Transverse colon (tissue), 4 donors: ENCODE results near the gene RIC1. TPM values are rescaled to one million over a fixed set of nuclear protein-coding genes. Genes with fewer than 3 reads are reported as not detected.
"Not testable (repeated sequence)": the region's sequence is repeated elsewhere in the genome, so short reads cannot be mapped to it uniquely, and the experiment has no call there.

Experiments
- DNase-seq: peaks from one replicate; pipeline ENCODE4 v3.0.0-alpha.2; 2019
- H3K27ac ChIP-seq, 4 donors: fragments of 200-600 bp; sonication (generic); 2 replicates each; pipeline ENCODE4 v1.5.1; 2016 to 2018; ENCODE audit warnings: inconsistent platforms in 4 of 4
- H3K27me3 ChIP-seq: fragments of 200-600 bp; sonication (generic); 2 replicates; pipeline ENCODE4 v1.5.1; 2017; ENCODE audit warnings: inconsistent platforms
- H3K36me3 ChIP-seq, 4 donors: fragments of 200-600 bp; sonication (generic); 2 replicates each; pipeline ENCODE4 v1.5.1; 2017 to 2019; ENCODE audit warnings: inconsistent platforms in 4 of 4
- H3K4me1 ChIP-seq, 4 donors: fragments of 200-600 bp; sonication (generic); 2 replicates each; pipeline ENCODE4 v1.5.1; 2017 to 2020; ENCODE audit warnings: inconsistent platforms in 4 of 4
- H3K4me3 ChIP-seq, 4 donors: fragments of 200-600 bp; sonication (generic); 1 replicate in 1 of 4; 2 replicates in 3 of 4; pipeline versions ENCODE4 v1.5.1 to v1.6.1; 2017 to 2019; ENCODE audit warnings: inconsistent platforms in 4 of 4
- H3K9me3 ChIP-seq, 2 donors: fragments of 200-600 bp; sonication (generic); 2 replicates each; pipeline ENCODE4 v1.5.1; 2017 to 2019; ENCODE audit warnings: inconsistent platforms in 2 of 2
- CTCF ChIP-seq, 5 experiments: fragments of 200-600 bp in 3 of 5; fragments of 450-650 bp in 2 of 5; sonication (generic) in 3 of 5; IDR thresholded peaks; 1 replicate in 2 of 5; 2 replicates in 3 of 5; pipeline ENCODE4 v1.5.1; 2016 to 2017; ENCODE audit warnings: antibody characterized with exemption in 5 of 5, inconsistent platforms in 3 of 5, mild to moderate bottlenecking in 2 of 5, moderate library complexity in 1 of 5
- EP300 ChIP-seq: sonication (generic); formaldehyde crosslinking; IDR thresholded peaks from one replicate; pipeline ENCODE4 v1.6.1; 2017; ENCODE audit warnings: antibody characterized with exemption, low read depth
- POLR2A ChIP-seq: fragments of 450-650 bp; IDR thresholded peaks from one replicate; pipeline ENCODE4 v1.6.1; 2016; ENCODE audit warnings: antibody characterized with exemption, mild to moderate bottlenecking, moderate library complexity
- POLR2AphosphoS5 ChIP-seq, 3 donors: sonication (generic); formaldehyde crosslinking; IDR thresholded peaks; one replicate each; pipeline ENCODE4 v1.6.1; 2016; ENCODE audit warnings: antibody characterized with exemption in 3 of 3
- WGBS, 2 donors: methylation state at CpG; one replicate each; pipeline ENCODE4 v1.1.5; 2018; ENCODE audit warnings: low coverage in 1 of 2; 5-methylcytosine and 5-hydroxymethylcytosine counted together
- in situ Hi-C, 4 donors: fragments of 200-750 bp; cut with MboI; loops; one replicate each; pipeline versions ENCODE4 v1.15.0 to v1.15.1; 2017; ENCODE audit warnings: low sequenced_read_pairs in 3 of 4, low pct_ligation_motif_present in 1 of 4, low pct_unique_long_range_greater_than_20kb in 1 of 4
- intact Hi-C: fragments of 100-400 bp; cut with DNase I; formaldehyde crosslinking; loops from one replicate; pipeline ENCODE4 v1.15.1; 2023; ENCODE audit warnings: low total_unique reads
- total RNA-seq, 4 donors: library from RNA; depleted of rRNA; stranded (reverse); fragments of >200 nt; gene quantifications; one replicate each; pipeline ENCODE4 v1.1.0, GENCODE V29; 2016

RIC1 gene
- total RNA-seq, 4 donors from 2014 or later: 22.5 to 93.9 (median 42.8) TPM

DNA sequence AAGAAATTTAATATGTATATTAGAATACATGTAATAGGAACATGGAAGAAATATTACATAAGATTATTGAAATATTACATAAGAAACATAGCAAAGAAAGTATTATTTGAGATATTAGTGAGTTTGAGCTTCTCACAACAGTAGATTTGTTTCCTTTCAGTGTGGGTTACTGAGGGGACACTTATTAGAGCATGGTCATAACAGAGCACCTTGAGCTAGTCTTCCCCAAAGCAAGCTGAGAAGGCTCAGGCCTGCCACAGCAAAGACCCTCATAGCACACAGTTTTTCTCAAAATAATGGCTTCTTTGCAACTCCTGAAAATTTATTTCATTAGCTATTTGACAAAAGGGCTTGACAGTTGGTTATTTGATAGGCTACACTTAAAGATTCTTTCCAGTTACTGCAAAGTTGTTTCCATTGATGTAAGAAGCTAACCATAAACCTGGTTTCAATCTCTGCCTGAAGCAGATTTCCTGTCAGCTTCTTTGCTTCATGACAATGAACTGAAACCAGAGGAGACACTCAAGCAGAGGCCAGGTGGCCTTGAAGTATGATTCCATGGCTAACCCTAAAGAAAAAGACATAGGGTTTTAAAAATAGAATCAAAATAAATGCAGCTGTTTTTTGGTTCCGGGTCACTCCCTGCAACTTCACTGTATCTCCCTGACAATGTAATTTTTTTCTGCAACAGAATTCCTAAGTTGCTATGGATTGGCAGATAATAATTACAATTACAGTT lies 135.4 kb downstream of the RIC1 start:
- TF ChIP-seq EP300 (no peak), POLR2AphosphoS5 (IDR thresholded peaks at IDR 0.05) (no peak), POLR2A (no peak), CTCF (IDR thresholded peaks at IDR 0.05) (no peak)
- DNase-seq: no peak
- WGBS, 2 donors: 75% methylated on average over 1 of the region's 1 CpG
- Histone ChIP-seq H3K27me3 (no peaks in the 10 kb centered on the region), H3K36me3 (peaks cover 0 to 45% (median 11%) of the 10 kb centered on the region in 4 donors), H3K4me3 (no peak overlapping the region), H3K9me3 (no peaks in the 10 kb centered on the region), H3K4me1 (no peaks in the 10 kb centered on the region), H3K27ac (no peak overlapping the region)
- intact Hi-C loops: no loop called here
- in situ Hi-C loops: no loop called here

- DNase-seq: no peak
- Histone ChIP-seq H3K36me3 (peaks cover 0 to 49% (median 21%) of the 10 kb centered on the region in 4 donors), H3K4me3 (no peak overlapping the region), H3K4me1 (no peaks in the 10 kb centered on the region), H3K27me3 (no peaks in the 10 kb centered on the region), H3K9me3 (no peaks in the 10 kb centered on the region), H3K27ac (no peak overlapping the region)
- in situ Hi-C loops: no loop called here
- intact Hi-C loops: no loop called here
- TF ChIP-seq CTCF (IDR thresholded peaks at IDR 0.05): no peak
- no peak for TF ChIP-seq POLR2A
- TF ChIP-seq POLR2AphosphoS5 (IDR thresholded peaks at IDR 0.05): no peak
- TF ChIP-seq EP300: no peak
- 91% methylated on average over 5 of the region's 5 CpGs; no CpG with 5 or more reads in 1 of the 2 donors for WGBS, 2 donors
These were observed 139.3 kb downstream of the RIC1 start for GRCh38 chr9:5767968-5768932.

GRCh38 chr9:5773324-5773999 lies 144.6 kb downstream of the RIC1 start:
- 80 to 82% methylated on average over 2 to 3 of the region's 3 CpGs for WGBS, 2 donors
- TF ChIP-seq EP300: no peak
- Histone ChIP-seq H3K4me3 (no peak overlapping the region), H3K4me1 (no peaks in the 10 kb centered on the region), H3K27me3 (no peaks in the 10 kb centered on the region), H3K27ac (no peak overlapping the region), H3K9me3 (no peaks in the 10 kb centered on the region), H3K36me3 (peaks cover 0 to 56% (median 23%) of the 10 kb centered on the region in 4 donors)
- DNase-seq: no peak
- intact Hi-C loops (no loop called here), in situ Hi-C loops (no loop called here)

GRCh38 chr9:5778805-5779204 lies 149.9 kb downstream of the RIC1 start:
- in situ Hi-C loops (no loop called here), intact Hi-C loops (no loop called here)
- no peak overlapping the region for H3K4me3 ChIP-seq
- DNase-seq: no peak
- no peaks in the 10 kb centered on the region for H3K27me3 ChIP-seq
- no peaks in the 10 kb centered on the region for H3K4me1 ChIP-seq
- 100% methylated on average over 1 of the region's 1 CpG for WGBS, 2 donors
- H3K27ac ChIP-seq: no peak overlapping the region
- peaks cover 0 to 67% (median 24%) of the 10 kb centered on the region in 4 donors for H3K36me3 ChIP-seq
- H3K9me3 ChIP-seq: peaks cover 4 to 11% of the 10 kb centered on the region in 2 donors
- no peak for TF ChIP-seq EP300
- TF ChIP-seq POLR2AphosphoS5 (IDR thresholded peaks at IDR 0.05): no peak
- no peak for TF ChIP-seq CTCF (IDR thresholded peaks at IDR 0.05)
- no peak for TF ChIP-seq POLR2A

DNA sequence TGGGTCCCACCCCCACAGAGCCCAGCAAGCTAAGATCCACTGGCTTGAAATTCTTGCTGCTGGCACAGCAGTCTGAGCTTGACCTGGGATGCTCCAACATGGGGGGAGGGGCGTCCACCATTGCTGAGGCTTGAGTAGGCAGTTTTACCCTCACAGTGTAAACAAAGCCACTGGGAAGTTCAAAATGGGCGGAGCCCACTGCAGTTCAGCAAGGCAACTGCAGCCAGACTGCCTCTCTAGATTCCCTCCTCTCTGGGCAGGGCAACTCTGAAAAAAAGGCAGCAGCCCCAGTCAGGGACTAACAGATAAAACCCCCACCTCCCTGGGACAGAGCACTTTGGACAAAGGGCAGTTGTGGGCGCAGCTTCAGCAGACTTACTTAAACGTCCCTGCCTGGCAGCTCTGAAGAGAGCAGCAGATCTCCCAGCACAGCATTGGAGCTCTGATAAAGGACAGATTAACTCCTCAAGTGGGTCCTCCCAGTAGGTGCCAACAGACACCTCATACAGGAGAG lies 150.9 kb downstream of the RIC1 start:
- 96% methylated on average over 4 of the region's 4 CpGs; no CpG with 5 or more reads in 1 of the 2 donors for WGBS, 2 donors
- not testable (repeated sequence) for H3K4me3 ChIP-seq

GRCh38 chr9:5783420-5783819 lies 154.5 kb downstream of the RIC1 start:
- H3K4me1 ChIP-seq, intact Hi-C loops, in situ Hi-C loops, H3K27ac ChIP-seq, H3K27me3 ChIP-seq, H3K4me3 ChIP-seq, DNase-seq: not testable (repeated sequence)
- H3K9me3 ChIP-seq: peaks cover 4 to 11% of the 10 kb centered on the region in 2 donors
- H3K36me3 ChIP-seq: peaks cover 0 to 70% (median 15%) of the 10 kb centered on the region in 4 donors
- 89 to 97% methylated on average over 3 of the region's 3 CpGs for WGBS, 2 donors

More for the DNA sequence above, 150.9 kb downstream of the RIC1 start:
- Histone ChIP-seq H3K36me3 (peaks cover 0 to 67% (median 22%) of the 10 kb centered on the region in 4 donors), H3K9me3 (peaks cover 4 to 11% of the 10 kb centered on the region in 2 donors)
- H3K27ac ChIP-seq, intact Hi-C loops, in situ Hi-C loops, DNase-seq, H3K4me1 ChIP-seq, H3K27me3 ChIP-seq: not testable (repeated sequence)
